Activated effector memory CD4-positive, alpha-beta T cell treated with anti-CD3 and anti-CD28 coated beads, Interleukin-2, amount 50 U/mL, for 16 hours (primary cell): Measurements from ENCODE around the gene RYR3.

Source experiments
- DNase-seq: peaks from one replicate; pipeline ENCODE4 v3.0.0-alpha.2; 2020

RYR3 gene

GRCh38 chr15:33664947-33665346 is 354.2 kb downstream of the RYR3 start:
- DNase-seq, result no peak

GRCh38 chr15:33670567-33670966 is 359.8 kb downstream of the RYR3 start:
- no peak for DNase-seq

- DNase-seq, result no peak
Measured at GRCh38 chr15:33671456-33671855, 360.7 kb downstream of the RYR3 start.

DNA sequence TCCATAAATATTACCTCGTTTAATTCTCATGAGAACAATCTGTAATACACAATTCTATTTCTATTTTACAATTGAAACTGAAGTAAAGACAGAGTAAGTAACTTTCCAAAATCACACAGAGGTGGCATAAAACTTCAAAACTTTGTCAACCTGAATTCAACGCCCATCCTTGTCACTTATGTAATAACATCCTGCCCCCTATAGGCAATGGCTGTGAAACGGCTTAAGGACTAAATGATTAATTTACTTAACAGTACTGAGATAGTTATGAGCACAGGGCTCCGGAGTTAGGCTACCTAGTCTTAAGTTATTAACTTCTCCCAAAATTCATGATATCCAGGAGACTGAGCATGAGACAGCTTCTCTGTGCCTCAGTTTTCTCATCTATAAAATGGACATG is 364.5 kb downstream of the RYR3 start:
- no peak for DNase-seq

DNA sequence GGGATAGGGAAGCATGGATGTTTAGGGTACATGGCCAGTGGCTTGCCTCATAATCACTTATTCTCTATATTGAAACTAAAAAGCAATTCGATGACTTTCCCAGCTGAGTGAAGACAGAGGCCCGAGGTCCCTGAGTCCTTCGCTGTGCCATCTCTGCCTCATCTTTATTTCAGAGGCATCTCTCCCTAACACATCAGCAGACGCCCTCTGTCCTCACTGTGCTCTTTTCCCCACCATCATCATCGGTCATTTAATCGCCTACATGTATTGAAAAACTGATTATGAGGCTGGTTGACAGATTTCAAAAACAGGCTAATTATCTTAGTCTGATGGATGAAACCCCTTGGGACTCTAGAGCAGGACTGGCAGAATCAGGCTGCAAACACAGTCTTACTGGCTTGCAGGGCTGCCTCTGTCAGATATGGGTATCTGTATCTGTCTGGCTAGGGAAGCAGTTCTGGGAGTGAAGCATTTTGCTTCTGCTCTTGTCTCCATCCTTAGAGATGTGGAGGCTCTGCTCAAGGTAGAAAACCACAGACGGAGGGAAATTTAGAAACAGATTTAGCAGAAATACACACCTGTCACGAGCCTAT is 366.6 kb downstream of the RYR3 start:
- no peak for DNase-seq

DNA sequence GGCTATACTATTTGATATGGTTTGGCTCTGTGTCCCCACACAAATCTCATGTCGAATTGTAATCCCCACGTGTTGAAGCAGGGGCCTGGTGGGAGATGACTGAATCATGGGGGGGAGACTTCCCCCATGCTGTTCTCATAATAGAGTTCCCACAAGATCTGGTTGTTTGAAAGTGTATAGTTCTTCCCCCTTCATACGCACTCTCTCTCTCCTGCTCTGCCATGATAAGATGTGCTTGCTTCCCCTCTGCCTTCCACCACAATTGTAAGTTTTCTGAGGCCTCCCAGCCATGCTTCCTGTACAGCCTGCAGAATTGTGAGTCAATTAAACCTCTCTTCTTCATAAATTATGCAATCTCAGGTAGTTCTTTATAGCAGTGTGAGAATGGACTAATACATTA is 367.4 kb downstream of the RYR3 start:
- no peak for DNase-seq

DNA sequence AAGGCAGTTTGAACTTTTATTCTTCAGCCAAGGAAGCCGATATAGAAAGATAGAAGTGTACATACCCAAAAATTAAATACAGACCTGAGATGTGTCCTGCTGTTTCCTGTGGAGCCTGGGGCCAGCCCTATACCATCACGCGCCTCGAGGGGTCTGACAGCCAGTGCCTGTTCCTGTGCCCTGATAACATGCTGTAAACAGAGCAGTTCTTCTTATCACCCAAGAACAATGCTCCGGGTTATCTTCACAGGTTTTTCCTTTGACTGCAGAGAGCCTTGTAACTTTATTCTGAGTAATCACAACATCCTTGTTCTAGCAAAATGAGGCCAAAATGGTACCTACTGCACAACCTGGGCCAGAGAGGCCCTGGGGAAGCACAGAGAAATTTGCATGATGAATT is 367.8 kb downstream of the RYR3 start:
- DNase-seq, result no peak

DNA sequence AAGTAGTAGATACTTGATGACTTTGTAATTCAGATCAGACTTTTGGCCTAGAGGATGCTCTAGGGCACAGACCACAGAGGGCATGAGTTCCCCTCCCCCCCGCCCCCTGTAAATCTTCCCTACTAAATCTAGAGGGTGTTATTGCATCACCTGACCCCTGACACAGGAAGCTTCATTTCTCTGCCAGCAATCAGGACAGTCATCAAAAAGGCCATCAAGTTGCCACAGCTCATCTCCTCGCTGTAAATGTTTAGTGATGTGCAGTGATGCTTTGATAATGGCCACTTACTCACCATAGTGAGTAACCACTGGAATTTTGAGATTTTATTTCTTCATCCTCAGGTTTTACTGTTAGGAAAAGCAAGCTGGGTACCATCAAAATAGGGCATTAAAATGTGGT is 368.3 kb downstream of the RYR3 start:
- no peak for DNase-seq

- DNase-seq, result no peak
Measured at GRCh38 chr15:33680336-33680735, 369.6 kb downstream of the RYR3 start.

DNA sequence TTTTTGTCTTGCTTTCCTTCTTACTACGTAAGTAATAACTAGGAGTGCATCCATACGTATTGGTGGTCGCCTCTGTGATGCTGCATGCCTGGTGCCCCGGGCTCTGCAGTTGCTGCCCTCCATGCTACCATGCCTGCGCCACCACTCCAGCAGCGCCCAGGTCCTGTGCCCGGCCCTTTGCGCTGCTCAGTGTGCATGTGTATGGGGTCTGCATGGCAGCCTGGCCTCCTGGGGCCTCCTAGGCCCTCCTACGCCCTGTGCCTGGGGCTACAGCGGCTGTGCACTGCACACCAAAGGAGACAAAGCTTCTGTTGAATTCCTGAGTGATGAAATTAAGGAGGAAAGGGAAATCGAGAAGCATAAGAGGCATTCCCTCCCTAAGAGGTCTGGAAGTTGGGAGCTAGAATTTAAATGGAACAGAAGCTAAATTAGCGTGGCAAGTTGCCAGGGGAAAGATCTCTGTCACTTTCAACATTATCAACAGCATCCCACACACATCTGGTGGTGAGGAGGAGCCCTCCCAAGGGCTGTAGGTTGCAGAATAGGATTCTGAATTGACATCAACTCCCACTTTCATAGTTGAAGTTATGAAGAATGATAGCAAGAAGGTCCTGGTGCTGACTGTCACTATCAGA is 382.5 kb downstream of the RYR3 start:
- no peak for DNase-seq

DNA sequence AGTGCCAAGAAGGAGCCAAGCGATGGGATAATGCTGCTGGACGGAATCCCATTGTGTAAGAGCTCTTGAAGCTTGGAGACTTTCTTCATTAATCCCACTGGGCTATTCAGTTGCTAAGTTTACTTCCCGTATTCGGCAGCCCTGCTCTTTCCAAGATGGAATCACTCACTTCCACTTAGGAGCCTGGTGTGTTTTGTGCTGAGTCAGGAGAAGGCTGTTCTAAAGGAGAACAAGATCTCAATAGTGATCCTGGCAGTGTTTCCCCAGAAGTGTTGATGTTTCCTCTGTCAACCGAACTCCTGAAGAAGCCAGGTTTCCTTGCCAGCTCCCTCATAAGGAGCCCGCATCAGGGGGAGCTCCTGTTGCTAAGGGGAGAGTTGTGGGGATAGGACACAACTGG is 387.4 kb downstream of the RYR3 start:
- no peak for DNase-seq

GRCh38 chr15:33699145-33699544 is 388.4 kb downstream of the RYR3 start:
- no peak for DNase-seq

DNA sequence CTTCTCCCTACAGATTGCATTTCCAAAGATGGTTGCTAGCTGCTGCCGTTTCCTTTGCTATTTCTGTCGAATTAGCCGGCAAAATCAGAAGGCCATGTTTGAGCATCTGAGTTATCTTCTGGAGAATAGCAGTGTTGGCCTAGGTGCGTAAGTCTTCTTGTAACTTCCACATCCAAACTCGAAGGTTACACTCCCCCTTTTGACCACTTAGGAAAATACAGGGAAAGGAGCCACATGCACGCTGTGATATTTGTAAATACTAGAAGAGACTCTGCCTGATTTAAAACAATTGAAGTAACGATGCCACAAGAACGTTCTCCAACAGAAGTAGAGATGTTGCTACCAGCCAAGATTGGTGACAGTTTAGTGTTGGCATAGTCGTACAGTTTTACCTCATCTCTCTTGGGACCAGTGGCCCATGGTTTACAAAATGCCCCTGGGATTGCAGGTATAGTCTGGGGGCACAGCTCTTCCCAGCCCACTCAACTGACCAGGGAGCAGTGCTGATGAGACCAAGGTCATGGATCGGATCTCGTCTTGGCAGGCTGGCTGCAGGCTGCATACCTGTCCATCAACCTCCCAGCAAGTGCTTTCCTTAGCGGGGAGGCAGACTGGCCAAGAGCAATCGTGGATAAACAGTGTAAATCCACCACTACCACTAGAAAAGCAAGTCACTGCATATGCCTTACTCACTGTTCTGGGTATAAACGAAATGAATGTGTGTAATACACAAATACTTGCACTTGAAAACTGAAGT is 389.1 kb downstream of the RYR3 start:
- no peak for DNase-seq

- peak; percentile 83 for DNase-seq
Measured at GRCh38 chr15:33700695-33701303, 390.0 kb downstream of the RYR3 start.

- DNase-seq, result no peak
Measured at GRCh38 chr15:33701304-33701696, 390.5 kb downstream of the RYR3 start.

- no peak for DNase-seq
Measured at GRCh38 chr15:33706173-33706572, 395.4 kb downstream of the RYR3 start.

DNA sequence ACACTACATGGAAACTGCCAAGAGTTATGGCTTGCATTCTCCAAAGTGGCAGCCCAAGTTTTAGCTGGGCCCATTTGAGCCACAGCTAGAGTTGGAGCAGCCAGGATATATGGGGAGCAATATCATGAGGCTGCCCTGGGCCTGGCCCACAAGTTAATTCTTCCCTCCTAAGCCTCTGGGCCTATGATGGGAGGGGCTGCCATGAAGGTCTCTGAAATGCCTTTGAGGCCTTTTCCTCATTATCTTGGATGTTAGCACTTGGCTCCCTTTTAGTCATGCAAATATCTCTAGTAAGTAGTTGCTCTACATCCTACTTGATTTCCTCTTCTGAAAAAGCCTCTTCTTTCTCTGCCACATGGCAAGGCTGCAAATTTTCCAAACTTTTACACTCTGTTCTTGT is 400.0 kb downstream of the RYR3 start:
- no peak for DNase-seq

DNA sequence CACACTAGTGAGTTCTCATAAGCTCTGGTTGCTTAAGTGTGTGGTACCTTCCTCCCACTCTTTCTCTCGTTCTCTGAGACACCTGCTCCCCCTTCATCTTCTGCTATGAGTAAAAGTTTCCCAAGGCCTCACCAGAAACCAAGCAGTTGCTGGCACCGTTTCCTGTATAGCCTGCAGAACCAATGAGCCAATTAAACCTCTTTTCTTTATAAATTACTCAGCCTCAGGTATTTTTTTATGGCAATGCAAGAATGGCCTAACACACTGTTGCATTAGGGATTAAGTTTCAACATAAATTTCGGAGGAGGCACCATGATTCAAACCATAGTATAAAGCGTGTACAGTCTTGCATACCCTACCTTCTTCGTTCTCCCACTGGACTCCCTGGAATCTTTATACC is 405.3 kb downstream of the RYR3 start:
- DNase-seq, result no peak

- no peak for DNase-seq
Measured at GRCh38 chr15:33720952-33721351, 410.2 kb downstream of the RYR3 start.

- DNase-seq, result no peak
Measured at GRCh38 chr15:33722005-33722672, 411.4 kb downstream of the RYR3 start.

DNA sequence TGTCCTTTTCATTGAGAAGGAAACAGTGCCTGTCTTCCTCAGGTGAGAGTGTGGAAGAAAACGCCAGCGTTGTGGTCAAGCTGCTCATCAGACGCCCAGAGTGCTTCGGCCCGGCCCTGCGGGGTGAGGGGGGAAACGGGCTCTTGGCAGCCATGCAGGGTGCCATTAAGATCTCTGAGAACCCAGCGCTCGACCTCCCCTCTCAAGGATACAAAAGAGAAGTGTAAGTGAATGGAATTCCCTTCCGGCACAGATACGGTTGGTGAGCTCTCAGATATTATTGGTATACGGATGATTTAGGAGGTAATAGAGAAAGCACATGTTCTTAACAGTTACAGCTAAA is 411.9 kb downstream of the RYR3 start:
- no peak for DNase-seq

DNA sequence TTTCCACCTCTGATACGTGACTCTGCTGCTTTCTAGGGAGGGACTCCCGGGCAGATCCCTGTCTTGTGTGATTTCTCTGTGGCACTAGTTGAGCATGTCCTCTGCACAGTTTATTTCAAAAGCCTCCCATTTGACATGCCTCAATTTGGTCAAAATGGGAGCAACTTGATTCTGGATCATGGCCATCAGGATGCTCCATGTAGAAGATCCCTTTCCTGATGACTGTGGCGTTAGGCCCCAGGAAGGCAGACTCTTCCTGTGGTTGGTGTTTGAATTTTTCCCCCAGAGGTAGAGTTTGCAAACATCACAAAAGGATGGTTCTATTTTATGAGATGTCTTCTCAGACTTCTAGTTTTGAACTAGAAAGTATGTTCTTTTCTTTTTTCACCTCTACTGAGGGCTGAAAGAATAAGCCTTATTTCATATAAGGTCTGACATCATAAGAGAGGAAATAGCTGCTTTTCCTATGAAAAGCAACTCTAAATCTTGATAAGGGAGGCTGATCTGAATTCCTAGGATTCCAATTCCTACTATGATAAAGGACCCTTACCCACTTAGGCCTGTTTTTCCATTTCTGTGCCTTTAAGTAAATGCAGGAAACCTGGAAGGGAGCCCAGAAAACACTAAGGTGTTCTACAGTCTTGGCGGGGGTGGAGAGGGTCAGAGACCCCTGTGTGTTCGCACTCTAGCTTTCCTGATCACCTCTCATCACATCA is 413.7 kb downstream of the RYR3 start:
- DNase-seq, result no peak

DNA sequence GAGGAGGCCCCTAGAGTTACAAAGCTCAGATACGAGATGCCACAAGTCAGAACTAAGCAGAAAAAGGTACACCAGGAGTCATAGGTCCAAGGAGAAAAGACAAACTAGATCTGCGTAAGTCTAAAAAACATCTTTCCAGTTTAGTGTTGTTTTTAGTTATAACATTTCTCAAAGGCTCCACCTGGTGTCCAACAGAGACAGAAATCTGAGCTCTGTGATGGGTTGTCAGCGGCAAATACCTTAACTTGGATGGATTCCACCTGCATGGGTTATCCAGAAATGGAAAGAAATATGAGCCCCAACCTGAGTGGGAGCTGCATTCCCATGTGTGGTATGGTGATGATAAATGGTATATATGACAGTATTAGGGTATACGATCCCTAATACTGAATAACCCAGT is 418.9 kb downstream of the RYR3 start:
- no peak for DNase-seq
